GM12801 (cell line): ENCODE measurements around the gene GCDH.

ENCODE experiments used
- CTCF ChIP-seq: IDR thresholded peaks from one replicate; pipeline ENCODE4 v1.5.1; 2011; ENCODE audit warnings: control low read depth; ENCODE audit not compliant: insufficient read length; ENCODE audit errors: extremely low read depth

GCDH gene

GRCh38 chr19:12937093-12937926 is 46.4 kb downstream of the GCDH start:
- TF ChIP-seq CTCF = no peak

- TF ChIP-seq CTCF = no peak
Observed at GRCh38 chr19:12937927-12938778, 47.2 kb downstream of the GCDH start, which contains the start of gene CALR. Gene CALR (plus strand): TSS chr19:12938609. CDS start chr19:12938680, 71 bp downstream.

GRCh38 chr19:12938779-12939601 is 48.0 kb downstream of the GCDH start:
- TF ChIP-seq CTCF = no peak

- no peak for TF ChIP-seq CTCF
Observed at GRCh38 chr19:12939975-12940423, 49.0 kb downstream of the GCDH start.

- no peak for TF ChIP-seq CTCF
Observed at GRCh38 chr19:12940897-12941296, 49.9 kb downstream of the GCDH start.

GRCh38 chr19:12943437-12944044 is 52.6 kb downstream of the GCDH start:
- no peak for TF ChIP-seq CTCF
